GM12801 (cell line): Measurements from ENCODE around the gene CDCA5.

ENCODE experiments used
- CTCF ChIP-seq: IDR thresholded peaks from one replicate; pipeline ENCODE4 v1.5.1; 2011; ENCODE audit warnings: control low read depth; ENCODE audit not compliant: insufficient read length; ENCODE audit errors: extremely low read depth

The CDCA5 gene

GRCh38 chr11:65121865-65122696, 38.2 kb upstream of the CDCA5 start, which contains the start of the genes FAU and MRPL49:
TSS of gene FAU (minus strand) at chr11:65122134. CDS start at chr11:65121813, 321 bp downstream.
TSS of gene MRPL49 (plus strand) at chr11:65122321. CDS start at chr11:65122347, 26 bp downstream.
- TF ChIP-seq CTCF = no peak

- no peak for TF ChIP-seq CTCF
These were observed 37.6 kb upstream of the CDCA5 start for GRCh38 chr11:65121447-65121864.

- TF ChIP-seq CTCF = no peak
These were observed 37.0 kb upstream of the CDCA5 start for GRCh38 chr11:65120831-65121230.

- TF ChIP-seq CTCF = no peak
These were observed 35.8 kb upstream of the CDCA5 start for GRCh38 chr11:65119670-65119995.

GRCh38 chr11:65118097-65118837, 34.4 kb upstream of the CDCA5 start:
- TF ChIP-seq CTCF = no peak

GRCh38 chr11:65117206-65118096, 33.6 kb upstream of the CDCA5 start, which contains the start of gene ZNHIT2:
TSS of gene ZNHIT2 (minus strand) at chr11:65117701. CDS start at chr11:65117653, 48 bp downstream.
- no peak for TF ChIP-seq CTCF
